Measurements from ENCODE around the gene NME7.
"Not testable (repeated sequence)": the region's sequence is repeated elsewhere in the genome, so short reads cannot be mapped to it uniquely, and the experiment has no call there.

Gene NME7

GRCh38 chr1:169367686-169368405, at the start of gene NME7, which contains the start of gene BLZF1:
Gene NME7, minus strand, starts transcription at chr1:169367797. Its CDS starts 87 bp downstream, at chr1:169367710.
Gene BLZF1, plus strand, starts transcription at chr1:169368195. Its CDS starts 1,328 bp downstream, at chr1:169369523.
- peak; percentile 97 for DNase-seq (ENCODE audit: low read depth)

GRCh38 chr1:169414952-169415351, 47.4 kb upstream of the NME7 start:
- DNase-seq (ENCODE audit: low read depth) = no peak

- DNase-seq (ENCODE audit: low read depth) = not testable (repeated sequence)
Observed at GRCh38 chr1:169408340-169408739, 40.7 kb upstream of the NME7 start.

GRCh38 chr1:169402578-169402977, 35.0 kb upstream of the NME7 start:
- DNase-seq (ENCODE audit: low read depth) = not testable (repeated sequence)

DNA sequence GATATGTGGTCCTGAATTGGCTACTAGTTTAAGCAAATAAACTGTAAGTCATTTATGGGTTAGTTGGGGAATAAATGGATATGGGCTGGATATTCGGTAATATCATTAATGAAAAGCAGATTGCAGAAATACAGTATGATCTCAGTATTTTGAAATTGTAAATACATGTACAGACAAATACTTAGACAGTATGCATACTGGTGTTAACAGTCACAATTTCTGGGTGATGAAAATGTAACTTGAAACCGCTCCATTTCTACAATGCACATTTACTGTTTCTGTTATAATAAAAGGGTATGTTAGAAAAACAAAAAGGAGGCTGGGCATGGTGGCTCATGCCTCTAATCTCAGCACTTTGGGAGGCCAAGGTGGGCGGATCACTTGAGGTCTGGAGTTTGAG, 28.4 kb upstream of the NME7 start:
- no peak for DNase-seq (ENCODE audit: low read depth)

DNA sequence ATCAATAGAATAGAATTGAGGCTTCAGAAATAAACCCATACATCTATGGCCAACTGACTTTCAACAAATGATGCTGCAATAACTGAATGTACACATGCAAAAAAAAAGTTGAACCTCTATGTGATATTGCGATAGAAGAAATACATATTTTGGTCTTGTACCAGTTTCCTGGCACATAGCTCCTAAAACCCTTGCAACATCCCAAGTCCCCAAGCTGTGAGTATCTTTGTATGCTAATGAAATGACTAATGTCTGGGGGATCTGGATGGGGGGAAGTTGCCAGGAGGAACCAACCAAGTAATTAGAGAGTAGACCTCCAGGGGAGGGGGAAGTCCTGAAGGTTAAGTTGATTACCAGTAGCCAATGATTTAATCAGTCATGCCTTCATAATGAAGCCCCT, 24.8 kb upstream of the NME7 start:
- no peak for DNase-seq (ENCODE audit: low read depth)

- no peak for DNase-seq (ENCODE audit: low read depth)
Observed at GRCh38 chr1:169390303-169390702, 22.7 kb upstream of the NME7 start.

DNA sequence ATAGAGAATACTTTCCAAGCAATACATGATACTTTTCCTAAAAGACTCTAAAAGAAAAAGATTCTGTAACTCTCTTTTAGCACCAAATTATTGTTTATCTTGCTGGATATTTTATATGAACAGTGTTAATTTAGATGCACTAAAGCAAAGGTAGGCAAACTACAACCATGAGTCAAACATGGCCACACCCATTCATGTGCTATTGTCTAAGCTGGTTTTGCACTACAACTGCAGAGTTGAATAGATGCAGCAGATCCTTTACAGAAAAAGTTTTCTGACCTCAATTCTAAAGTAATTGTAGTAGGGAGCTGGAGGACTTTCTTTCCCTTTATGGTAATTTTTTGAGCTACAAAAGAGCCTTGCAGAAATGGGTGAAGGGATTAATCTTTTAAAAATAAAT, 19.8 kb upstream of the NME7 start:
- DNase-seq (ENCODE audit: low read depth) = no peak

DNA sequence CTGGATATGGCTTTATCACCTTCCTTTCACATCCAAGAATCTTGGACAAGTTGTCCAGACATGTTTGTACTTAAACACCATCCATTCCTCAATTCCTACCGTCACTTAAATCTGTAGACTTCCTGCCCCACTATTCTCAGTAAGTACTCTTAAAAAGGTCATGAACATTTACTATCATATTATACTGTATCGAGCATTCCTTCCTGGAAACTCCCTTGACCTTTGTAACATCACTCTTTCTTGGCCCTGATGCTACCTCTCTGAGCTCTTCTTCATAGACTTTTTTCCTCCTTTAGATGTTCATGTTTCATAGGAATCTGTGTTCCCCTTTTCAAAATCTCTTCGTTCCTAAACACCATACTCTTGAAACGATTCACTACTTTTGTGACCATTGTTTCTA, 15.9 kb upstream of the NME7 start:
- DNase-seq (ENCODE audit: low read depth) = no peak

- no peak for DNase-seq (ENCODE audit: low read depth)
Observed at GRCh38 chr1:169381162-169381561, 13.6 kb upstream of the NME7 start.

- no peak for DNase-seq (ENCODE audit: low read depth)
Observed at GRCh38 chr1:169371404-169371803, 3.8 kb upstream of the NME7 start.

GRCh38 chr1:169368406-169368769, 791 bp upstream of the NME7 start:
- no peak for DNase-seq (ENCODE audit: low read depth)

- no peak for DNase-seq (ENCODE audit: low read depth)
Observed at GRCh38 chr1:169367096-169367685, 406 bp downstream of the NME7 start.

- no peak for DNase-seq (ENCODE audit: low read depth)
Observed at GRCh38 chr1:169364948-169365347, 2.6 kb downstream of the NME7 start.

DNA sequence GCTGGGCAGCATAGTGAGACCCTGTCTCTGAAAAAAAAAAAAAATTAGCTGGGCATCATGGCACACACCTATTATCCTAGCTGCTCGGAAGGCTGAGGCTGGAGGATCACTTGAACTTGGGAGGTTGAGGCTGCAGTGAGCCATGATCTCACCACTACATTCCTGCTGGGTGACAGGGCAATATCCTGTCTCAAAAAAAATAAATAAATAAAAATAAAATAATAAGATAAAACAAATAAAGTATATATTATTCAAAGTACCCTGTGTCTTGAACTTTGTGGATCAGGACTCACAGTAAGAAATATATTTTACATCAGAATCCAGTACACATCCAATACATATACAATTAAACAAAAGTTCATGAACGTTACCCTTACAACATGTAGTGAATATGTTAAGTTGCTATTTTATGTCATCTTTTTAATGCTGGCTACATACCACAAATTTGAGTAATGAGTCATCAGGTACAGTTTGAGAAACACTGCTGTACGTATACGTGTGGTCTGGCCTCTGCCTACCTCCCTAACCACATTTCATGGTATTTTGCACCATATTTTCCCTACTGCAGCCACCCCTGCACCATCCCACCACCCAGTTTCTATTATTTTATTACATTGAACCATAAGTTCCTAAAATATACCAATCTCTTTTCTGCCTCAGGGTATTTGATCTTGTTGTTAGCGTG, 4.4 kb downstream of the NME7 start:
- no peak for DNase-seq (ENCODE audit: low read depth)

- DNase-seq (ENCODE audit: low read depth) = no peak
Observed at GRCh38 chr1:169361281-169361680, 6.3 kb downstream of the NME7 start.

DNA sequence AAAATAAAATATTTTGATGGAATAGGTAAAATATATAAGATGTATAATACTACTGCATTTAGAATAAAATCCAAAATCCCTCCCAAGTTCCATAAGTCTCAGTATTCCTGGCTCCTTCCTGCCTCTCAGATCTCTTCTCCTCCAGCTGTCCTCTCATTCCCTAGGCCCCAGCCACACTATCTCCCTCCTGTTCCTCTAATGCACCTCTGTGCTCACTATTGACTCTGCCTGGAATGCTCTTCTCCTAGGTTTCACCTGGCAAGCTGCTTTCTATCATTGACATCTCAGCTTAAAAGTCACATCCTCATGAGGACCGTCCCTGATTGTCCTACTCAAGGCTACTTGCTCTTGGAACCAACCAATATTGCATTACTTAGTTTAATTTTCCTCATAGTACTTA, 7.2 kb downstream of the NME7 start:
- DNase-seq (ENCODE audit: low read depth) = no peak

DNA sequence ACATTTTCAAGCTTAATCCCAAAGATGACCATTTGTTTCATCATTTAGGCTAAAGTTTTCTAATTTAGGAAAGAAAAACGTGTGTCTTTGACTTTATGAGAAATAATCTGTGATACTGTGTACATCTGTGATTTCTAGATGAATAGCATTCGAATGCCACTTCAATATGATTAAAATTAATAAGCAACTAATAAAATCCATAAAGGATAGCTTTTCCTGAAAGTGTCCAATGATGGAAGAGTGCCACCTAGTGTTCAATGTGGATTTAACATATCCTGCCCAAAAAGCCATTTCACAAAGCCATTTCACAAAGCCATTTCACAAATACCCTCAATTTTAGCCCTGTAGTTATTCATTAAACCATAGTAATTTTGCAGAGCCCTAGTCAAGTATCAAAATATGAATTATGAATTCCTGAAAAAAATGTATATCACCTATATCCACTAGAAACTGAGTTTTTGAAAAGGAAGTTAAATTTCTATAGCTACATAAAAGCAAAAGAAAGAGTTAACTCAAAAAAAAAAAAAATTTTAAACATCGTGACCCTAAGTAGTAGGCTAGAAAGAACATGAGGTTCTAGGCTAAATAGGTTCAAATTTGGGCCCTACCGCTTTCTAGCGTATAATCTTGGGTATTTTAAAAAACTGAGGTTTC, 19.1 kb downstream of the NME7 start:
- no peak for DNase-seq (ENCODE audit: low read depth)

- DNase-seq (ENCODE audit: low read depth) = no peak
Observed at GRCh38 chr1:169347688-169348382, 19.8 kb downstream of the NME7 start.

DNA sequence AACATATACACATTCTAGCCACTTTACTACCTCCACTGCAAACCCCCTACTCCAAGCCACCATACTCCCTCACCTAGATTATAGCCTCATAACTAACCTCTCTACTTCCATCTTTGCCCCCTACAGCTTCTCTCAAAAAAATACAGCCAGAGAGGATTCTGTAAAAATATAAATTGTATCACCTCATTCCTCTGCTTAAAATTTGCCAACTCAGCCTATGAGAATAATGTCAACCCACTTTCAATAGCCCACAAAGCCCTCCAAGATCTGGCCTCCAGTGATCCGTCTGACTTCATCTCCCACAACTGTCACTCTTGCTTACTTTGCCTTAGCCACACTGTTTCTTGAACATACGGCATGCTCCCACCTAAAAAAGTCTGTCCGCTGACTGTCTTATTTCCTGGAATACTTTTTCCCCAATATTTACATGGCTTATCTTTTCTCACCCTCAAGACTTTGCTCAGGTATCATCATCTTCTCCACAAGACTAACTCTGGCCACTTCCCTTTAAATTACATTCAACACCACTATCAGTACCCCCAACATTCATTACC, 21.5 kb downstream of the NME7 start:
- no peak for DNase-seq (ENCODE audit: low read depth)

GRCh38 chr1:169345511-169345910, 22.1 kb downstream of the NME7 start:
- DNase-seq (ENCODE audit: low read depth) = no peak

GRCh38 chr1:169342096-169342495, 25.5 kb downstream of the NME7 start:
- not testable (repeated sequence) for DNase-seq (ENCODE audit: low read depth)

Measured in activated T-helper 1 cell treated with Interleukin-2 at 50 U/mL for 16 hours (primary cell).